Choroid plexus epithelial cell (primary cell): Measurements from ENCODE around the gene ZFHX3.

Source experiments
- DNase-seq: peaks from one replicate; pipeline ENCODE4 v3.0.0-alpha.2; 2010; ENCODE audit warnings: low read depth
- H3K4me3 ChIP-seq: 2 replicates; pipeline ENCODE4 v1.5.1; 2011; ENCODE audit warnings: low read depth, mild to moderate bottlenecking, control low read depth, low read length, moderate library complexity
- TF ChIP-seq, protein P1 (sequence below): conservative IDR thresholded peaks from 2 replicates; pipeline ENCODE4 v1.5.1; 2011; ENCODE audit warnings: low read depth, mild to moderate bottlenecking, control low read depth, inconsistent platforms, low read length, moderate library complexity

ZFHX3 gene

DNA sequence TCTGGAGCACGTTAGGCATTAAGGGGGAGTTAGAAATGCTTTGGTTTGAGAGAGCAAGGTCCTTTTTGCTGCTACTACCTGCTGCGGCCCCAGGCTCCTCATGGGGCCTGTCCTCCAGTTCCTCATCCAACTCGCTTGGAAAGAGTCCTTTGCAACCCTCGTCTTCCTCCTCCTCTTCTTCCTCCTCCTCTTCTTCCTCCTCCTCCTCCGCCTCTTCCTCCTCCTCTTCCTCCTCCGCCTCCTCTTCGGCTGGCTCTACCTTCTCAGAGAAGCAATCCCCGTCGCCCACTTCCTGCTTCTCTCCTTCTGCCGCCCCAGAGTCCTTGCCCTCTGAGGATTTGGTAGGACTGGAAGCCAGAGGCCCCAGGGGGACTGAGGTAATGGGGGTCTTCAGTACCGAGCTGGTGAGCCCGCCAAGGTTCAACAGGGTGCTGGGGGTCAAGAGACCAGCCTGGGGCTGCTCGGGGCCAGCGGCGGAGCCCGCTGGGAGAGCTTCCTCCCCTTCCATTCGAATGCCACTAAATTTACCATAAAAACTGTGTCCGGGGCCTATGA, 89.3 kb downstream of the ZFHX3 start:
- TF ChIP-seq, protein P1, sequence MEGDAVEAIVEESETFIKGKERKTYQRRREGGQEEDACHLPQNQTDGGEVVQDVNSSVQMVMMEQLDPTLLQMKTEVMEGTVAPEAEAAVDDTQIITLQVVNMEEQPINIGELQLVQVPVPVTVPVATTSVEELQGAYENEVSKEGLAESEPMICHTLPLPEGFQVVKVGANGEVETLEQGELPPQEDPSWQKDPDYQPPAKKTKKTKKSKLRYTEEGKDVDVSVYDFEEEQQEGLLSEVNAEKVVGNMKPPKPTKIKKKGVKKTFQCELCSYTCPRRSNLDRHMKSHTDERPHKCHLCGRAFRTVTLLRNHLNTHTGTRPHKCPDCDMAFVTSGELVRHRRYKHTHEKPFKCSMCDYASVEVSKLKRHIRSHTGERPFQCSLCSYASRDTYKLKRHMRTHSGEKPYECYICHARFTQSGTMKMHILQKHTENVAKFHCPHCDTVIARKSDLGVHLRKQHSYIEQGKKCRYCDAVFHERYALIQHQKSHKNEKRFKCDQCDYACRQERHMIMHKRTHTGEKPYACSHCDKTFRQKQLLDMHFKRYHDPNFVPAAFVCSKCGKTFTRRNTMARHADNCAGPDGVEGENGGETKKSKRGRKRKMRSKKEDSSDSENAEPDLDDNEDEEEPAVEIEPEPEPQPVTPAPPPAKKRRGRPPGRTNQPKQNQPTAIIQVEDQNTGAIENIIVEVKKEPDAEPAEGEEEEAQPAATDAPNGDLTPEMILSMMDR = no peak
- no peak for DNase-seq
- H3K4me3 ChIP-seq = no peak overlapping the region

DNA sequence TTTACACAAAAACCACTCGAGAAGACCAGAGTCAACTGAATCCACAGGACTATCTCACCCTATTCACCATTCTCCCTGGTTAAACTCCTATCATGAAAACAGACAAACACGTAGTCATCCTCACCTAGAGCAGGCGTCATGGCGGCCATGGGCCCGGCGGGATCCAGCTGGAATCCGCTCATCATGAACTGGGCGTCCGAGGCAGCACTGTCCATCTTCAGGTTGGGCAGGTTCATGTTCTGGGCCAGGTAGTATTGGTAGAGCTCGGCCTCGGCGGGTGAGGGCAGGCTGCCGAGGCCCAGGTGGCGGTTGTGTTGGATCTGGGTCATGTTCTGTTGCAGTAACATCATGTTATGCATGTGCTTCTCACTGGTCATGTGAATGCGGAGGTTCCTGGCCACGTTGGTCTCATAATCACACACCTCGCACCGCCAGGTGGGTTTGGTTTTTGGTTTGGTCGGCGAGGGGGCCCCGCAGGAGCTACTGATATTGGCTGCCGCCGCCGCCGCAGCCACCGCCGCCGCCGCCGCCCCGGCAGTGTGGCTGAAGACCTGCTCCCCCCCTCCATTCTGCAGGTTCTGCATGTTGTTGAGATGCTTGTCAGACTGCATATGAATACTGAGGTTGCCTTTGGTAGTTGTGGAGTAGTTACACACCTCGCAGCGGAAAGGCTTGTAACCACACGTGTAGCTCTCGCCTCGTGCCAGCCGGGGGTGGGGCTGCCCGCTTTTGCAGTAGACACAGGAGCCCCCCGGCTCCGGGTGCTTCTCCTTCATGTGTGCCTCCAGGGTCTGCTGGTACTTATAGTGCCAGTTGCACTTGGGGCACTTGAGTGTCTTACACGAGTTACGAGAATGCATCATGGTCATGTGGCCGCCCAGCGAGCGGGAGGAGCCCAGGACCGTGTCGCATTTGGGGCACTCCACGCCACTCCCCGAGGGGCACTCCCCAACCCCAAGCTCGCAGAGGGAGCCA, 90.3 kb downstream of the ZFHX3 start:
- no peak overlapping the region for H3K4me3 ChIP-seq
- TF ChIP-seq, protein P1 = no peak
- no peak for DNase-seq

DNA sequence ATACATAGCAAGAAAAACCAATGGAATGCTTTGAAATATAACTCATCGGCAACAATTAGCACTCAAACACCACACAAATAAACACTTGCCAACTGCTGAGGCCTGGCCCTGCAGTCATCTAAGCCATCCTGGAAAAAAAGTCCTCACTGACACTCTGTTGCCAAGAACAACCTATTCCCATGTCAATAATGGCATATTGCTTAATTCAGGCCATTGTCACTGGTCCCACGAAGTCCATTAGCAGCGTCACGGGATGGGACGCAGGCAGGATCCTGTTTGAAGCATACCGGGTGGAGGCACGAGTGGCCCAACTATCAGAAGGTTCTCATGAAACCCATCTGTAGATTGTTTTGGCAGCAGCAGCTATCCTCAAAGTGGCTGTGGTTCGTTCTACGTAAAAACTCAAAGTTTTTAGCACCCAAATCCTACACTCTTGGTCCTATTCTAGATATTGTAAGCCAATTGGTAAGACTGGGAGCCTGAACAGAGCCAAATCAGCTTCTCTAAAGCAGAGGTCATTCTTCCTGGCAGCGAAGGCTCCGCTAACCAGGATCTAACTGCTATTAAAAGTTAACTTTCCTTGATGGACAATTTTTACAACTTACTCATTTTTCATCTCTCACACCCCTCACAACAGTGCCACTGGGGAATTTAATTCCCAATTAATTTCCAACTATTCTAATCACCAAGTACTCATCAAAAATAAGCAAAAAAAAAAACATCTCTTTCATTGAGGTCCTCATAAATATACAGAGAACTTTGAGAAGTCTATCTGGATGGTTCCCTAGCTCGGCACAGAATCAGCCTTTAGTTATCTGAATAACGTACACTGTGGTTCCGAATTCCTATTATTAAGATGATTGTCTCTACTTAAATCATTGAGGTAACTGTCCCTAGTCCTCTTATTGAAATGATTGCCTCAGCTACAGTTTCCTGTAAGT, 91.5 kb downstream of the ZFHX3 start:
- DNase-seq = no peak
- no peak overlapping the region for H3K4me3 ChIP-seq
- TF ChIP-seq, protein P1 = no peak

DNA sequence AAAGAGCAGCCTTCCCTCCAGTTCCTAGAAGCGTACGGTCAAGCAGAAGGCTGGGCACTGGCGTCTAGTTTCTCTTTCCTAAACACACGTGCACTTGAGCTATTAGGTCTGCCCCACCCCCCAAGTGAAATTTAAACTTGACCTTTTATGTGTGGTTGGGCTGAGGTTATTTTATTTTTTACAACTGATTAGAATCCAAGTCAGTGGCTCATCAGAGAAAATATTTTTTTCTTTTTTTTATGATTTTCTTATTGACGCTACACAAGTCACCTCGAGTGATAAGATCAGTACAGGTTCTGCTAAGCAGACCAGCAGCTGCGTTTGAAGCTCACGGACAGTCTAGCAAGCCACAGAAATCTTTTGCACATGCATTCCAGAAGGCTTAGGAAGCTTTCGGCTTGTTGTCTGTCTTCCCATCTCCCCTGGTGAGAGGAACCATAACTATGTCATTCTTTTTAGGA, 95.1 kb downstream of the ZFHX3 start:
- H3K4me3 ChIP-seq = peak overlapping the region; percentile 28
- TF ChIP-seq, protein P1 = no peak

DNA sequence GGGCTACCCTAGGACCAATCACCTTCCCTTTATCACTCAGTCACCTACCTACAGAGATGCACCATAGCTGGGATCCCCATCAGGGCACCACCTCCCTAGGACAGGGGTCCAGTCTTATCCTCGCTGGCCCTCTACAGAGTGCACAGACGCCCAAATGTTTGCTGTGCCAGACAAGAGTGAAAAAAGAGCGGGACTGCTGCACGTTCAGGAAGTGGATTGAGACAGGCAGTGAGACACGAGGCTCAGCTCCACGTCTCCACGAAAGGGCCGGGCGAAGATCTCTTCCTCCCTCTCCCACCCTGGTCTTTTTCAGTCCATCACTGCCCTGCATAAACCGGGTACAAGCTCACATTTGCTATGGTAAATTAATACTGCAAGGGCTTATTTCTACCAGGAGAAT, 95.5 kb downstream of the ZFHX3 start:
- TF ChIP-seq, protein P1 = no peak
- H3K4me3 ChIP-seq = peak overlapping the region; percentile 28
- no peak for DNase-seq

More for the DNA sequence above, 95.1 kb downstream of the ZFHX3 start:
- DNase-seq = peak; percentile 94

DNA sequence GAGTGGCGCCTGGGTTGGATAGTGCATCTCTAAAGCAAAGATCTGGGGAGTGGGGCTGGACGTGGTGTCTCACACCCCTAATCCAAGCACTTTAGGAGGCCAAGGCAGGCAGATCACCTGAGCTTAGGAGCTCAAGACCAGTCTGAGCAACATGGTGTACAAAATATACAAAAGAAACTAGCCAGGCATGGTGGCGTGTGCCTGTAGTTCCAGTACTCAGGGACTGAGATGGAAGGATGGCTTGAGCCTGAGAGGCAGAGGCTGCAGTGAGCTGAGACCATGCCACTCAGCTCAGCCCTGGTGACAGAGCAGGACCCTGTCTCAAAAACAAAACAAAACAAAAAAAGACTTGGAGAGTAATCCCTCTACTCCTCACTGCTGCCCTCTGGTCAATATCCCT, 96.0 kb downstream of the ZFHX3 start:
- TF ChIP-seq, protein P1 = no peak
- DNase-seq = no peak
- no peak overlapping the region for H3K4me3 ChIP-seq
